Activated CD4-positive, alpha-beta T cell treated with anti-CD3 and anti-CD28 coated beads, Interleukin-2, amount 10 ng/mL, durations not matched to agents 7 days and 5 days (primary cell): Measurements from ENCODE around the gene TMPRSS7. TPM values are rescaled to one million over a fixed set of nuclear protein-coding genes. Genes with fewer than 3 reads are reported as not detected.

ENCODE experiments used
- CTCF ChIA-PET: fragments of 350-600 bp; sonication (Branson Sonifier 250); formaldehyde crosslinking; loops from one replicate; lab custom pipeline; 2021; ENCODE audit warnings: antibody characterized with exemption; lab: Charles Lee
- POLR2A ChIA-PET: fragments of 350-600 bp; sonication (Branson Sonifier 250); formaldehyde crosslinking; loops from one replicate; lab custom pipeline; 2021; ENCODE audit warnings: antibody characterized with exemption; lab: Charles Lee
- DNase-seq: peaks from one replicate; pipeline ENCODE4 v3.0.0-alpha.2; 2020
- H3K27ac Mint-ChIP-seq: one replicate; pipeline ENCODE4 v1.8.0; 2021; ENCODE audit warnings: mild to moderate bottlenecking, moderate library complexity, mixed read lengths
- H3K27me3 Mint-ChIP-seq: one replicate; pipeline ENCODE4 v1.8.0; 2021; ENCODE audit warnings: mixed read lengths
- H3K36me3 Mint-ChIP-seq: one replicate; pipeline ENCODE4 v1.8.0; 2021; ENCODE audit warnings: low read depth, mixed read lengths
- H3K4me1 Mint-ChIP-seq: one replicate; pipeline ENCODE4 v1.8.0; 2021; ENCODE audit warnings: mixed read lengths
- H3K4me3 Mint-ChIP-seq: one replicate; pipeline ENCODE4 v1.8.0; 2021; ENCODE audit warnings: mild to moderate bottlenecking, moderate library complexity, mixed read lengths
- H3K9me3 Mint-ChIP-seq: one replicate; pipeline ENCODE4 v1.8.0; 2021; ENCODE audit warnings: mixed read lengths
- total RNA-seq, 2 experiments: library from RNA; stranded (reverse); gene quantifications; one replicate each; pipeline ENCODE4 v1.2.3, GENCODE V29; 2021

Gene TMPRSS7
- total RNA-seq, 2 experiments from 2014 or later = not detected

- ChIA-PET CTCF (interaction anchor here (1.3 kb wide), 1 partner anchor 11 kb away, joined by 4 read pairs; no protein-coding TSS in a partner anchor), POLR2A (no interaction called here)
- H3K4me1 Mint-ChIP-seq = peaks cover 54% of the 10 kb centered on the region
- no peak overlapping the region for H3K4me3 Mint-ChIP-seq
- no peak for DNase-seq
- peak overlapping the region; percentile 33 for H3K27ac Mint-ChIP-seq
- H3K36me3 Mint-ChIP-seq = peaks cover 38% of the 10 kb centered on the region
- no peaks in the 10 kb centered on the region for H3K9me3 Mint-ChIP-seq
- H3K27me3 Mint-ChIP-seq = no peaks in the 10 kb centered on the region
These were observed 82.9 kb downstream of the TMPRSS7 start for GRCh38 chr3:112117415-112117814.

- POLR2A ChIA-PET = no interaction called here
- CTCF ChIA-PET = interaction anchor here (1.3 kb wide), 1 partner anchor 12 kb away, joined by 4 read pairs; no protein-coding TSS in a partner anchor
- H3K27me3 Mint-ChIP-seq = no peaks in the 10 kb centered on the region
- H3K9me3 Mint-ChIP-seq = no peaks in the 10 kb centered on the region
- peaks cover 54% of the 10 kb centered on the region for H3K4me1 Mint-ChIP-seq
- no peak overlapping the region for H3K4me3 Mint-ChIP-seq
- DNase-seq = no peak
- H3K27ac Mint-ChIP-seq = peak overlapping the region; percentile 34
- peaks cover 44% of the 10 kb centered on the region for H3K36me3 Mint-ChIP-seq
These were observed 83.5 kb downstream of the TMPRSS7 start for GRCh38 chr3:112117841-112118571.

- no peaks in the 10 kb centered on the region for H3K9me3 Mint-ChIP-seq
- H3K4me1 Mint-ChIP-seq = peaks cover 54% of the 10 kb centered on the region
- ChIA-PET POLR2A (no interaction called here), CTCF (interaction anchor here (1.6 kb wide), 1 partner anchor 17 kb away, joined by 4 read pairs; no protein-coding TSS in a partner anchor)
- peaks cover 51% of the 10 kb centered on the region for H3K36me3 Mint-ChIP-seq
- H3K4me3 Mint-ChIP-seq = peak overlapping the region; percentile 45
- DNase-seq = peak; percentile 25
- H3K27me3 Mint-ChIP-seq = no peaks in the 10 kb centered on the region
- peak overlapping the region; percentile 1 for H3K27ac Mint-ChIP-seq
These were observed 85.7 kb downstream of the TMPRSS7 start for GRCh38 chr3:112119962-112120836.

- Mint-ChIP-seq H3K4me1 (peaks cover 69% of the 10 kb centered on the region), H3K27me3 (no peaks in the 10 kb centered on the region), H3K27ac (no peak overlapping the region), H3K9me3 (no peaks in the 10 kb centered on the region), H3K36me3 (peaks cover 60% of the 10 kb centered on the region), H3K4me3 (no peak overlapping the region)
- no peak for DNase-seq
- ChIA-PET CTCF (interaction anchor here (1.1 kb wide), 1 partner anchor 10 kb away, joined by 4 read pairs; no protein-coding TSS in a partner anchor), POLR2A (interaction anchor here (0.6 kb wide), 1 partner anchor 22 kb away, joined by 3 read pairs; no protein-coding TSS in a partner anchor)
These were observed 87.3 kb downstream of the TMPRSS7 start for GRCh38 chr3:112121577-112122547.

- Mint-ChIP-seq H3K4me1 (peaks cover 73% of the 10 kb centered on the region), H3K9me3 (no peaks in the 10 kb centered on the region), H3K4me3 (no peak overlapping the region), H3K27me3 (no peaks in the 10 kb centered on the region), H3K36me3 (peaks cover 57% of the 10 kb centered on the region), H3K27ac (no peak overlapping the region)
- DNase-seq = no peak
- ChIA-PET POLR2A (no interaction called here), CTCF (interaction anchor here (1.4 to 2.5 kb wide), 2 partner anchors 11 to 391 kb away, joined by 3 to 9 read pairs; no protein-coding TSS in a partner anchor)
These were observed 88.3 kb downstream of the TMPRSS7 start for GRCh38 chr3:112122870-112123269.

- no peaks in the 10 kb centered on the region for H3K27me3 Mint-ChIP-seq
- H3K36me3 Mint-ChIP-seq = peaks cover 57% of the 10 kb centered on the region
- POLR2A ChIA-PET = no interaction called here
- H3K9me3 Mint-ChIP-seq = no peaks in the 10 kb centered on the region
- peaks cover 73% of the 10 kb centered on the region for H3K4me1 Mint-ChIP-seq
- H3K4me3 Mint-ChIP-seq = no peak overlapping the region
- H3K27ac Mint-ChIP-seq = no peak overlapping the region
- DNase-seq = no peak
- CTCF ChIA-PET = interaction anchor here (1.4 to 2.5 kb wide), 2 partner anchors 12 to 391 kb away, joined by 3 to 9 read pairs; no protein-coding TSS in a partner anchor
These were observed 89.0 kb downstream of the TMPRSS7 start for GRCh38 chr3:112123548-112123947.

GRCh38 chr3:112124907-112125607 lies 90.5 kb downstream of the TMPRSS7 start:
- DNase-seq = no peak
- POLR2A ChIA-PET = no interaction called here
- peaks cover 73% of the 10 kb centered on the region for H3K4me1 Mint-ChIP-seq
- H3K36me3 Mint-ChIP-seq = peaks cover 57% of the 10 kb centered on the region
- H3K27me3 Mint-ChIP-seq = no peaks in the 10 kb centered on the region
- no peak overlapping the region for H3K27ac Mint-ChIP-seq
- no peak overlapping the region for H3K4me3 Mint-ChIP-seq
- no peaks in the 10 kb centered on the region for H3K9me3 Mint-ChIP-seq
- CTCF ChIA-PET = interaction anchor here (0.9 to 2.5 kb wide), 5 partner anchors 10 to 406 kb away, joined by 3 to 9 read pairs (median 3); no protein-coding TSS in a partner anchor

- H3K27ac Mint-ChIP-seq = peak overlapping the region; percentile 58
- DNase-seq = no peak
- H3K4me1 Mint-ChIP-seq = peaks cover 72% of the 10 kb centered on the region
- H3K27me3 Mint-ChIP-seq = no peaks in the 10 kb centered on the region
- ChIA-PET POLR2A (no interaction called here), CTCF (interaction anchor here (1.1 to 1.7 kb wide), 2 partner anchors 12 to 15 kb away, joined by 3 to 6 read pairs; no protein-coding TSS in a partner anchor)
- peaks cover 62% of the 10 kb centered on the region for H3K36me3 Mint-ChIP-seq
- no peaks in the 10 kb centered on the region for H3K9me3 Mint-ChIP-seq
- peak overlapping the region; percentile 58 for H3K4me3 Mint-ChIP-seq
These were observed 92.0 kb downstream of the TMPRSS7 start for GRCh38 chr3:112126511-112126911.

GRCh38 chr3:112127522-112128494 lies 93.3 kb downstream of the TMPRSS7 start:
- DNase-seq = peak; percentile 17
- CTCF ChIA-PET = interaction anchor here (0.7 to 1.7 kb wide), 6 partner anchors 9 to 309 kb away, joined by 3 to 6 read pairs (median 4); no protein-coding TSS in a partner anchor
- Mint-ChIP-seq H3K4me3 (peak overlapping the region; percentile 58), H3K27ac (peak overlapping the region; percentile 58), H3K27me3 (no peaks in the 10 kb centered on the region), H3K4me1 (peaks cover 74% of the 10 kb centered on the region), H3K36me3 (peaks cover 56% of the 10 kb centered on the region), H3K9me3 (no peaks in the 10 kb centered on the region)
- POLR2A ChIA-PET = interaction anchor here (0.5 kb wide), 1 partner anchor 873 kb away, joined by 3 read pairs; no protein-coding TSS in a partner anchor
